Activated B cell treated with CpG ODN at 0.5 μM for 24 hours (primary cell): ENCODE data around the gene C17orf75. TPM values are rescaled to one million over a fixed set of nuclear protein-coding genes. Genes with fewer than 3 reads are reported as not detected.

Experiments used
- ATAC-seq: fragments of 200-7000 bp; cut with Tn5 transposase; one replicate; pipeline ENCODE4 v1.10.0; 2021; ENCODE audit warnings: low read depth, mild to moderate bottlenecking, moderate library complexity
- CTCF ChIA-PET: fragments of 350-600 bp; sonication (Branson Sonifier 250); formaldehyde crosslinking; loops from one replicate; lab custom pipeline; 2021; ENCODE audit warnings: antibody characterized with exemption; lab: Charles Lee
- POLR2A ChIA-PET: fragments of 350-600 bp; sonication (Branson Sonifier 250); formaldehyde crosslinking; loops from one replicate; lab custom pipeline; 2021; ENCODE audit warnings: antibody characterized with exemption; lab: Charles Lee
- DNase-seq: peaks from one replicate; pipeline ENCODE4 v3.0.0; 2022
- H3K27ac Mint-ChIP-seq: one replicate; pipeline ENCODE4 v1.8.0; 2020; ENCODE audit warnings: mixed read lengths
- H3K27me3 Mint-ChIP-seq: one replicate; pipeline ENCODE4 v1.8.0; 2021; ENCODE audit warnings: mixed read lengths
- H3K36me3 Mint-ChIP-seq: one replicate; pipeline ENCODE4 v1.8.0; 2021; ENCODE audit warnings: low read depth, mixed read lengths
- H3K4me1 Mint-ChIP-seq: one replicate; pipeline ENCODE4 v1.8.0; 2021; ENCODE audit warnings: mixed read lengths
- H3K4me3 Mint-ChIP-seq: one replicate; pipeline ENCODE4 v1.8.0; 2020; ENCODE audit warnings: mild to moderate bottlenecking, mixed read lengths
- H3K9me3 Mint-ChIP-seq: one replicate; pipeline ENCODE4 v1.8.0; 2020; ENCODE audit warnings: mixed read lengths
- intact Hi-C: fragments of 100-400 bp; cut with micrococcal nuclease; formaldehyde crosslinking; loops from one replicate; pipeline ENCODE4 v1.15.1; 2024
- total RNA-seq: library from RNA; stranded (reverse); gene quantifications from 2 replicates; pipeline ENCODE4 v1.2.3, GENCODE V29; 2022
- TF ChIP-seq, protein P1 (sequence below): fragments of 200-600 bp; IDR thresholded peaks from one replicate; pipeline ENCODE4 v1.8.0; 2022; ENCODE audit warnings: antibody characterized with exemption, mild to moderate bottlenecking

The C17orf75 gene
- total RNA-seq, 1 donor from 2014 or later: 23.0 TPM

- no peak overlapping the region for H3K4me3 Mint-ChIP-seq
- TF ChIP-seq, protein P1, sequence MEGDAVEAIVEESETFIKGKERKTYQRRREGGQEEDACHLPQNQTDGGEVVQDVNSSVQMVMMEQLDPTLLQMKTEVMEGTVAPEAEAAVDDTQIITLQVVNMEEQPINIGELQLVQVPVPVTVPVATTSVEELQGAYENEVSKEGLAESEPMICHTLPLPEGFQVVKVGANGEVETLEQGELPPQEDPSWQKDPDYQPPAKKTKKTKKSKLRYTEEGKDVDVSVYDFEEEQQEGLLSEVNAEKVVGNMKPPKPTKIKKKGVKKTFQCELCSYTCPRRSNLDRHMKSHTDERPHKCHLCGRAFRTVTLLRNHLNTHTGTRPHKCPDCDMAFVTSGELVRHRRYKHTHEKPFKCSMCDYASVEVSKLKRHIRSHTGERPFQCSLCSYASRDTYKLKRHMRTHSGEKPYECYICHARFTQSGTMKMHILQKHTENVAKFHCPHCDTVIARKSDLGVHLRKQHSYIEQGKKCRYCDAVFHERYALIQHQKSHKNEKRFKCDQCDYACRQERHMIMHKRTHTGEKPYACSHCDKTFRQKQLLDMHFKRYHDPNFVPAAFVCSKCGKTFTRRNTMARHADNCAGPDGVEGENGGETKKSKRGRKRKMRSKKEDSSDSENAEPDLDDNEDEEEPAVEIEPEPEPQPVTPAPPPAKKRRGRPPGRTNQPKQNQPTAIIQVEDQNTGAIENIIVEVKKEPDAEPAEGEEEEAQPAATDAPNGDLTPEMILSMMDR: no peak
- ATAC-seq (no peak), DNase-seq (no peak)
- ChIA-PET CTCF (no interaction called here), POLR2A (no interaction called here)
- peaks cover 17% of the 10 kb centered on the region for H3K4me1 Mint-ChIP-seq
- no peaks in the 10 kb centered on the region for H3K36me3 Mint-ChIP-seq
- H3K27me3 Mint-ChIP-seq: peaks cover 13% of the 10 kb centered on the region
- H3K27ac Mint-ChIP-seq: no peak overlapping the region
- intact Hi-C loops: no loop called here
- H3K9me3 Mint-ChIP-seq: no peaks in the 10 kb centered on the region
Observed at GRCh38 chr17:32279891-32280716, 61.9 kb downstream of the C17orf75 start.

DNA sequence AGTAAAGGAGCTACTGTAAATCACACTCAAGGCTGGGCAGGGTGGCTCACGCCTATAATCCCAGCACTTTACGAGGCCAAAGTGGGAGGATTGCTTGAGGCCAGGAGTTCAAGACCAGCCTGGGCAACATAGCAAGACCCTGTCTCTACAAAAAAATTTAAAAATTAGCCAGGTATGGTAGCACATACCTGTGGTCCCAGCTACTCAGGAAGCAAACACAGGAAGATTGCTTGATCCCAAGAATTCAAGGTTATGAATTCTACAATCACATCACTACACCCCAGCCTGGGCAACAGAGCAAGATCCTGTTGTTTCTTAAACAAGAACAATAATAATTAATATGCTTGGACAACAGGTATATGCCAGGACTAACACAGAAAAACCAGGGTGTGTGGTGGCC is 63.2 kb downstream of the C17orf75 start:
- CTCF ChIA-PET: no interaction called here
- Mint-ChIP-seq H3K4me3 (no peak overlapping the region), H3K36me3 (no peaks in the 10 kb centered on the region), H3K27me3 (peaks cover 23% of the 10 kb centered on the region), H3K4me1 (peaks cover 14% of the 10 kb centered on the region), H3K27ac (no peak overlapping the region), H3K9me3 (no peaks in the 10 kb centered on the region)
- intact Hi-C loops: no loop called here
- ATAC-seq: no peak
- DNase-seq: no peak
- TF ChIP-seq, protein P1: no peak
- POLR2A ChIA-PET: interaction anchor here (0.5 kb wide), 1 partner anchor 825 kb away, joined by 3 read pairs; no protein-coding TSS in a partner anchor

Other genes starting within 250 kb of the C17orf75 start
- gene RHOT1, start 199.7 kb downstream of the C17orf75 start, total RNA-seq: 14.8 and 16.2 TPM in 2 replicates
- gene RHBDL3, start 76.3 kb downstream of the C17orf75 start, total RNA-seq: 0.10 and 0.20 TPM in 2 replicates
- gene ZNF207, start 8.0 kb upstream of the C17orf75 start, total RNA-seq: 231 and 276 TPM in 2 replicates
- gene PSMD11, start 102.3 kb upstream of the C17orf75 start, total RNA-seq: 115 and 117 TPM in 2 replicates
- gene CDK5R1, start 144.8 kb upstream of the C17orf75 start, total RNA-seq: 9.3 and 9.6 TPM in 2 replicates